GM12865 (cell line): ENCODE results near the gene IPMK.
"Not testable (repeated sequence)": the region's sequence is repeated elsewhere in the genome, so short reads cannot be mapped to it uniquely, and the experiment has no call there.

ENCODE experiments used
- DNase-seq: peaks from one replicate; pipeline ENCODE4 v3.0.0; 2010; ENCODE audit warnings: low read depth
- H3K4me3 ChIP-seq: 2 replicates; pipeline ENCODE4 v1.5.1; 2011; ENCODE audit warnings: mild to moderate bottlenecking, low read depth, low read length, control low read depth
- CTCF ChIP-seq: IDR thresholded peaks from 2 replicates; pipeline ENCODE4 v1.5.1; 2011; ENCODE audit warnings: low read length, control low read depth, low read depth, inconsistent platforms; ENCODE audit not compliant: insufficient read depth; ENCODE audit errors: missing control alignments

Gene IPMK

GRCh38 chr10:58241346-58241745 lies 26.3 kb downstream of the IPMK start:
- TF ChIP-seq CTCF: no peak

GRCh38 chr10:58240531-58240930 lies 27.2 kb downstream of the IPMK start:
- no peak for DNase-seq
- no peak for TF ChIP-seq CTCF
- H3K4me3 ChIP-seq: no peak overlapping the region

More at GRCh38 chr10:58241346-58241745, 26.3 kb downstream of the IPMK start:
- DNase-seq: no peak
- H3K4me3 ChIP-seq: no peak overlapping the region

GRCh38 chr10:58239561-58240169 lies 28.0 kb downstream of the IPMK start:
- TF ChIP-seq CTCF: no peak

GRCh38 chr10:58237014-58237834 lies 30.5 kb downstream of the IPMK start:
- no peak overlapping the region for H3K4me3 ChIP-seq
- no peak for DNase-seq
- TF ChIP-seq CTCF: no peak

More at GRCh38 chr10:58239561-58240169, 28.0 kb downstream of the IPMK start:
- no peak for DNase-seq
- H3K4me3 ChIP-seq: no peak overlapping the region

- DNase-seq, H3K4me3 ChIP-seq: not testable (repeated sequence)
These were observed 37.8 kb downstream of the IPMK start for GRCh38 chr10:58229856-58230255.

- no peak for TF ChIP-seq CTCF
- no peak overlapping the region for H3K4me3 ChIP-seq
- no peak for DNase-seq
These were observed 42.0 kb downstream of the IPMK start for GRCh38 chr10:58225654-58226053.

- H3K4me3 ChIP-seq: no peak overlapping the region
- DNase-seq: no peak
- TF ChIP-seq CTCF: no peak
These were observed 46.8 kb downstream of the IPMK start for GRCh38 chr10:58220769-58221451.
